H1 (cell line): Measurements from ENCODE around the gene ABHD12. TPM values are rescaled to one million over a fixed set of nuclear protein-coding genes. Genes with fewer than 3 reads are reported as not detected.
A peak's percentile ranks its signal among the peaks of the same experiment; 100 is the strongest.

Experiments
- polyA plus RNA-seq, 7 experiments: library from polyadenylated mRNA; depleted of rRNA in 3 of 7; stranded (reverse) in 5 of 7; unstranded in 2 of 7; fragments of >200 nt in 5 of 7; fragments of 200-250 nt in 2 of 7; gene quantifications; 1 replicate in 5 of 7; 2 replicates in 1 of 7; 4 replicates in 1 of 7; pipeline versions ENCODE4 v1.2.1 to v1.2.3, GENCODE V29; 2011 to 2013; ENCODE audit warnings: missing spikeins in 2 of 7, mixed read lengths in 2 of 7
- total RNA-seq: library from RNA; stranded (reverse); fragmentation: NEBNext Ultra II Directional; extraction: Animal tissue kit (Norgen Biotek cat#: 25700); gene quantifications from 2 replicates; pipeline ENCODE4 v1.2.1, GENCODE V29; 2021
- TF ChIP-seq, protein P1 (sequence below): fragments of 300-600 bp; sonication (generic); IDR thresholded peaks from 2 replicates; pipeline ENCODE4 v1.7.1; 2012; ENCODE audit warnings: low read length, moderate library complexity, mild to moderate bottlenecking, inconsistent platforms; ENCODE audit not compliant: insufficient replicate concordance
- TF ChIP-seq, protein P2 (sequence below), 3 experiments: IDR thresholded peaks; 1 replicate in 2 of 3; 2 replicates in 1 of 3; pipeline versions ENCODE4 v1.5.1 to v1.6.1; 2011; ENCODE audit warnings: low read length in 3 of 3, mild to moderate bottlenecking in 3 of 3, inconsistent platforms in 2 of 3, low read depth in 1 of 3, moderate library complexity in 1 of 3; ENCODE audit not compliant: insufficient read depth in 1 of 3; ENCODE audit errors: control extremely low read depth in 1 of 3

The ABHD12 gene
- total and polyA plus RNA-seq, 2 of the 8 experiments (the other 6 are each of a cell fraction or from before 2014, with no cell fraction given): 31.3 to 59.5 TPM

DNA sequence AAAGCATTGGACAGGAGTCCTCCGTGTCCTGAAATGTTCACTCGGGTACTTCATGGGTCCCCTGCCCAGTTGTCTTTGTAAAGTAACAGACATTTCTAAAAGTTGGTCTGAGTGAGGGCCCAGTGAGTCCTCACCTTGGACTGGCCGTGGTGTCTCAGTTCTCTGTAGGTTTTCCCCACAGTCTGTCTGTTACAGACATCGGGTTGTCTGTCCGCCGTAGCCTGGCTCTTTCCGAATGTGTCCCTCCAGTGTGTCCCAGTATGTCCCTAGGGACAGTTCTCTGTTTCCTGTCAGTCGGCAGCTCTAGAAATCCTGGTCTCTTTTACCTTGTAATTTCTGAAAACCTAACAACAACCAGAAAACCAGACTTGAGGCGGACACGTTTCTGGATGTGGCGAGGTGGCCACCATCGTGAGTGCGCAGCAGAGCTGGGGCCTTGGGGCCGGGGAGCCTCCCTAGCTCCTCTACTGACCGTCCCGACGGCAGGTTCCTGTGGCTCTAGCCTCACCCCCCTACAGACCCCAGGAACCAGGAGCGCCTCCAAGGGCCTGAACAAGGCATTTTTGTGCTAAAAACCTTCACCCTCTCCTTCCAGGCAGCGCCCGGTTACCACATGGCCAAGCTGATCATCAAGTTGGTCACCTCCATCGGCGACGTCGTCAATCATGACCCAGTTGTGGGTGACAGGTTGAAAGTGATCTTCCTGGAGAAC lies 100.6 kb downstream of the ABHD12 start (continued):
- TF ChIP-seq, protein P1, sequence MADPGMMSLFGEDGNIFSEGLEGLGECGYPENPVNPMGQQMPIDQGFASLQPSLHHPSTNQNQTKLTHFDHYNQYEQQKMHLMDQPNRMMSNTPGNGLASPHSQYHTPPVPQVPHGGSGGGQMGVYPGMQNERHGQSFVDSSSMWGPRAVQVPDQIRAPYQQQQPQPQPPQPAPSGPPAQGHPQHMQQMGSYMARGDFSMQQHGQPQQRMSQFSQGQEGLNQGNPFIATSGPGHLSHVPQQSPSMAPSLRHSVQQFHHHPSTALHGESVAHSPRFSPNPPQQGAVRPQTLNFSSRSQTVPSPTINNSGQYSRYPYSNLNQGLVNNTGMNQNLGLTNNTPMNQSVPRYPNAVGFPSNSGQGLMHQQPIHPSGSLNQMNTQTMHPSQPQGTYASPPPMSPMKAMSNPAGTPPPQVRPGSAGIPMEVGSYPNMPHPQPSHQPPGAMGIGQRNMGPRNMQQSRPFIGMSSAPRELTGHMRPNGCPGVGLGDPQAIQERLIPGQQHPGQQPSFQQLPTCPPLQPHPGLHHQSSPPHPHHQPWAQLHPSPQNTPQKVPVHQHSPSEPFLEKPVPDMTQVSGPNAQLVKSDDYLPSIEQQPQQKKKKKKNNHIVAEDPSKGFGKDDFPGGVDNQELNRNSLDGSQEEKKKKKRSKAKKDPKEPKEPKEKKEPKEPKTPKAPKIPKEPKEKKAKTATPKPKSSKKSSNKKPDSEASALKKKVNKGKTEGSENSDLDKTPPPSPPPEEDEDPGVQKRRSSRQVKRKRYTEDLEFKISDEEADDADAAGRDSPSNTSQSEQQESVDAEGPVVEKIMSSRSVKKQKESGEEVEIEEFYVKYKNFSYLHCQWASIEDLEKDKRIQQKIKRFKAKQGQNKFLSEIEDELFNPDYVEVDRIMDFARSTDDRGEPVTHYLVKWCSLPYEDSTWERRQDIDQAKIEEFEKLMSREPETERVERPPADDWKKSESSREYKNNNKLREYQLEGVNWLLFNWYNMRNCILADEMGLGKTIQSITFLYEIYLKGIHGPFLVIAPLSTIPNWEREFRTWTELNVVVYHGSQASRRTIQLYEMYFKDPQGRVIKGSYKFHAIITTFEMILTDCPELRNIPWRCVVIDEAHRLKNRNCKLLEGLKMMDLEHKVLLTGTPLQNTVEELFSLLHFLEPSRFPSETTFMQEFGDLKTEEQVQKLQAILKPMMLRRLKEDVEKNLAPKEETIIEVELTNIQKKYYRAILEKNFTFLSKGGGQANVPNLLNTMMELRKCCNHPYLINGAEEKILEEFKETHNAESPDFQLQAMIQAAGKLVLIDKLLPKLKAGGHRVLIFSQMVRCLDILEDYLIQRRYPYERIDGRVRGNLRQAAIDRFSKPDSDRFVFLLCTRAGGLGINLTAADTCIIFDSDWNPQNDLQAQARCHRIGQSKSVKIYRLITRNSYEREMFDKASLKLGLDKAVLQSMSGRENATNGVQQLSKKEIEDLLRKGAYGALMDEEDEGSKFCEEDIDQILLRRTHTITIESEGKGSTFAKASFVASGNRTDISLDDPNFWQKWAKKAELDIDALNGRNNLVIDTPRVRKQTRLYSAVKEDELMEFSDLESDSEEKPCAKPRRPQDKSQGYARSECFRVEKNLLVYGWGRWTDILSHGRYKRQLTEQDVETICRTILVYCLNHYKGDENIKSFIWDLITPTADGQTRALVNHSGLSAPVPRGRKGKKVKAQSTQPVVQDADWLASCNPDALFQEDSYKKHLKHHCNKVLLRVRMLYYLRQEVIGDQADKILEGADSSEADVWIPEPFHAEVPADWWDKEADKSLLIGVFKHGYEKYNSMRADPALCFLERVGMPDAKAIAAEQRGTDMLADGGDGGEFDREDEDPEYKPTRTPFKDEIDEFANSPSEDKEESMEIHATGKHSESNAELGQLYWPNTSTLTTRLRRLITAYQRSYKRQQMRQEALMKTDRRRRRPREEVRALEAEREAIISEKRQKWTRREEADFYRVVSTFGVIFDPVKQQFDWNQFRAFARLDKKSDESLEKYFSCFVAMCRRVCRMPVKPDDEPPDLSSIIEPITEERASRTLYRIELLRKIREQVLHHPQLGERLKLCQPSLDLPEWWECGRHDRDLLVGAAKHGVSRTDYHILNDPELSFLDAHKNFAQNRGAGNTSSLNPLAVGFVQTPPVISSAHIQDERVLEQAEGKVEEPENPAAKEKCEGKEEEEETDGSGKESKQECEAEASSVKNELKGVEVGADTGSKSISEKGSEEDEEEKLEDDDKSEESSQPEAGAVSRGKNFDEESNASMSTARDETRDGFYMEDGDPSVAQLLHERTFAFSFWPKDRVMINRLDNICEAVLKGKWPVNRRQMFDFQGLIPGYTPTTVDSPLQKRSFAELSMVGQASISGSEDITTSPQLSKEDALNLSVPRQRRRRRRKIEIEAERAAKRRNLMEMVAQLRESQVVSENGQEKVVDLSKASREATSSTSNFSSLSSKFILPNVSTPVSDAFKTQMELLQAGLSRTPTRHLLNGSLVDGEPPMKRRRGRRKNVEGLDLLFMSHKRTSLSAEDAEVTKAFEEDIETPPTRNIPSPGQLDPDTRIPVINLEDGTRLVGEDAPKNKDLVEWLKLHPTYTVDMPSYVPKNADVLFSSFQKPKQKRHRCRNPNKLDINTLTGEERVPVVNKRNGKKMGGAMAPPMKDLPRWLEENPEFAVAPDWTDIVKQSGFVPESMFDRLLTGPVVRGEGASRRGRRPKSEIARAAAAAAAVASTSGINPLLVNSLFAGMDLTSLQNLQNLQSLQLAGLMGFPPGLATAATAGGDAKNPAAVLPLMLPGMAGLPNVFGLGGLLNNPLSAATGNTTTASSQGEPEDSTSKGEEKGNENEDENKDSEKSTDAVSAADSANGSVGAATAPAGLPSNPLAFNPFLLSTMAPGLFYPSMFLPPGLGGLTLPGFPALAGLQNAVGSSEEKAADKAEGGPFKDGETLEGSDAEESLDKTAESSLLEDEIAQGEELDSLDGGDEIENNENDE: no peak
- TF ChIP-seq, protein P2, sequence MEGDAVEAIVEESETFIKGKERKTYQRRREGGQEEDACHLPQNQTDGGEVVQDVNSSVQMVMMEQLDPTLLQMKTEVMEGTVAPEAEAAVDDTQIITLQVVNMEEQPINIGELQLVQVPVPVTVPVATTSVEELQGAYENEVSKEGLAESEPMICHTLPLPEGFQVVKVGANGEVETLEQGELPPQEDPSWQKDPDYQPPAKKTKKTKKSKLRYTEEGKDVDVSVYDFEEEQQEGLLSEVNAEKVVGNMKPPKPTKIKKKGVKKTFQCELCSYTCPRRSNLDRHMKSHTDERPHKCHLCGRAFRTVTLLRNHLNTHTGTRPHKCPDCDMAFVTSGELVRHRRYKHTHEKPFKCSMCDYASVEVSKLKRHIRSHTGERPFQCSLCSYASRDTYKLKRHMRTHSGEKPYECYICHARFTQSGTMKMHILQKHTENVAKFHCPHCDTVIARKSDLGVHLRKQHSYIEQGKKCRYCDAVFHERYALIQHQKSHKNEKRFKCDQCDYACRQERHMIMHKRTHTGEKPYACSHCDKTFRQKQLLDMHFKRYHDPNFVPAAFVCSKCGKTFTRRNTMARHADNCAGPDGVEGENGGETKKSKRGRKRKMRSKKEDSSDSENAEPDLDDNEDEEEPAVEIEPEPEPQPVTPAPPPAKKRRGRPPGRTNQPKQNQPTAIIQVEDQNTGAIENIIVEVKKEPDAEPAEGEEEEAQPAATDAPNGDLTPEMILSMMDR (IDR thresholded peaks at IDR 0.05; ENCODE audit: control extremely low read depth in 1 of 3, insufficient read depth in 1 of 3, low read depth in 1 of 3, low read length in 3 of 3): peak in 1 of 3 experiments; percentile 7; a peak in 1 of 4 replicates
